ENCODE data around the gene MAJIN. TPM values are rescaled to one million over a fixed set of nuclear protein-coding genes. Genes with fewer than 3 reads are reported as not detected.
A peak's percentile ranks its signal among the peaks of the same experiment; 100 is the strongest.

Gene MAJIN
- total RNA-seq, 1 donor: not detected

DNA sequence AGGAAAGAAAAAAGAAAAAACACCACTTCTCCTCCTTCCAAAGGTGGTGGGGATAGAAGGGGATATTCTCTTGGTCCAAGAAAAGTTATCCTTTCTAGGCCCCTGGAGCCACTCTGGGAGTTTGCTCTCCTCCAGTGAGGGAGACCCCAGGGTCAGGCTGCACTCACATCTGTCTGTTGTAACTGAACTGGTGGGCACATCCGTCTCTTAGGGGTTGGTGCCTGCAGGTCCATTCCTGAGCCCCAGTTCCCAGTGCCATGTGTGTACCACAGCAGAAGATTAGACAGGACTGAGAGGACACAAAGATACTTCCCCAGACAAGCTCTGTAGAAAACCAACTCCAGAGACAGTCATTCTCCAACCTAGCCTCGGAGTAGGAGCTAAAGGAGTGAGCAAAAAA, 51.8 kb downstream of the MAJIN start:
- no peak for DNase-seq (ENCODE audit: insufficient read length, low spot score, missing footprints)
- Histone ChIP-seq H3K9me3 (ENCODE audit: low read depth, low read length) (no peaks in the 10 kb centered on the region), H3K4me3 (ENCODE audit: insufficient read depth, low read length) (no peak overlapping the region), H3K27me3 (ENCODE audit: insufficient read depth, low read length) (no peaks in the 10 kb centered on the region), H4K20me1 (ENCODE audit: insufficient read depth, low read length) (no peaks in the 10 kb centered on the region), H3K79me2 (ENCODE audit: insufficient read depth, low read length) (peaks cover 24% of the 10 kb centered on the region), H3K36me3 (ENCODE audit: insufficient read depth, low read length) (no peaks in the 10 kb centered on the region), H3K4me2 (ENCODE audit: insufficient read depth, low read length) (no peak overlapping the region), H2AFZ (ENCODE audit: low read length) (no peak overlapping the region), H3K4me1 (ENCODE audit: insufficient read depth, low read length) (peaks cover 30% of the 10 kb centered on the region), H3K27ac (ENCODE audit: low read depth, low read length) (no peak overlapping the region)
- TF ChIP-seq, protein P1, sequence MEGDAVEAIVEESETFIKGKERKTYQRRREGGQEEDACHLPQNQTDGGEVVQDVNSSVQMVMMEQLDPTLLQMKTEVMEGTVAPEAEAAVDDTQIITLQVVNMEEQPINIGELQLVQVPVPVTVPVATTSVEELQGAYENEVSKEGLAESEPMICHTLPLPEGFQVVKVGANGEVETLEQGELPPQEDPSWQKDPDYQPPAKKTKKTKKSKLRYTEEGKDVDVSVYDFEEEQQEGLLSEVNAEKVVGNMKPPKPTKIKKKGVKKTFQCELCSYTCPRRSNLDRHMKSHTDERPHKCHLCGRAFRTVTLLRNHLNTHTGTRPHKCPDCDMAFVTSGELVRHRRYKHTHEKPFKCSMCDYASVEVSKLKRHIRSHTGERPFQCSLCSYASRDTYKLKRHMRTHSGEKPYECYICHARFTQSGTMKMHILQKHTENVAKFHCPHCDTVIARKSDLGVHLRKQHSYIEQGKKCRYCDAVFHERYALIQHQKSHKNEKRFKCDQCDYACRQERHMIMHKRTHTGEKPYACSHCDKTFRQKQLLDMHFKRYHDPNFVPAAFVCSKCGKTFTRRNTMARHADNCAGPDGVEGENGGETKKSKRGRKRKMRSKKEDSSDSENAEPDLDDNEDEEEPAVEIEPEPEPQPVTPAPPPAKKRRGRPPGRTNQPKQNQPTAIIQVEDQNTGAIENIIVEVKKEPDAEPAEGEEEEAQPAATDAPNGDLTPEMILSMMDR (IDR thresholded peaks at IDR 0.05; ENCODE audit: extremely low read depth, low read depth, low read length): no peak

DNA sequence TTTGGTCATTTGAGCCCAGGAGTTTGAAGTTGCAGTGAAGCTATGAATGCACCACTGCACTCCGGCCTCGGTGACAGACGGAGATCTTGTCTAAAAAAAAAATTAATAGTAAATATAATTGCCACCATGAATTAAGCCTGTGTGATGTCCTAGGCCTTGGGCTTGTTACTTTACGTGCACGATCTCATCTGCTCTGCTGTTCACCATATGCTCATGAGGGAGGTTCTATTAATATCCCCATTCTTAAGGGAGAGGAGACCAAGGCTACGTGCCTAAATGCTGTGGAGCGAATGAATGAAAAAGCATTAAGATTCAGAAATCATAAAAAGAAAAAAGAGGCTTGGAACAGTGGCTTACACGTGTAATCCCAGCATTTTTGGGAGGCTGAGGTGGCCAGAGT, 52.3 kb downstream of the MAJIN start:
- DNase-seq (ENCODE audit: insufficient read length, low spot score, missing footprints): no peak

DNA sequence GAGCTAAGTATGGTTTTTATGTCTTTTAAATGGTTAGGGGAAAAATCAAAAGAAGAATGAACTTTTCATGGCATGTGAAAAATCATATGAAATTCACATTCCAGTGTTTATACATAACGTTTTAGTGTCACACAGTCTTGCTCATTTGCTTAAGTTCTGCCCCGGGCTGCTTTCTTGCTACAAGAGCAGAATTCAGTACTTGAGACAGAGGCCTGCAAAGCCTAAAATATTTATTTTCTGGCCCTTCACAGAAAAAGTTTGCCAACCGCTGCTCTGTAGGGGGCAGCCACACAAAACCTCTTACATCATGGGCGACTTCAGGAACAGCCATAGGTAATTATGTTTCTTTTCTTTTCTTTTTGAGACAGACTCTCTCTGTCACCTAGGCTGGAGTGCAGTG, 53.9 kb downstream of the MAJIN start:
- H4K20me1 ChIP-seq (ENCODE audit: insufficient read depth, low read length): no peaks in the 10 kb centered on the region
- peak overlapping the region; percentile 94 for H3K4me2 ChIP-seq (ENCODE audit: insufficient read depth, low read length)
- H3K9me3 ChIP-seq (ENCODE audit: low read depth, low read length): no peaks in the 10 kb centered on the region
- H3K27me3 ChIP-seq (ENCODE audit: insufficient read depth, low read length): no peaks in the 10 kb centered on the region
- peak overlapping the region; percentile 70 for H3K27ac ChIP-seq (ENCODE audit: low read depth, low read length)
- peak overlapping the region; percentile 81 for H2AFZ ChIP-seq (ENCODE audit: low read length)
- peaks cover 22% of the 10 kb centered on the region for H3K79me2 ChIP-seq (ENCODE audit: insufficient read depth, low read length)
- TF ChIP-seq, protein P1 (IDR thresholded peaks at IDR 0.05; ENCODE audit: extremely low read depth, low read depth, low read length): peak; percentile 30
- peaks cover 21% of the 10 kb centered on the region for H3K4me1 ChIP-seq (ENCODE audit: insufficient read depth, low read length)
- no peaks in the 10 kb centered on the region for H3K36me3 ChIP-seq (ENCODE audit: insufficient read depth, low read length)
- peak overlapping the region; percentile 75 for H3K4me3 ChIP-seq (ENCODE audit: insufficient read depth, low read length)
- DNase-seq (ENCODE audit: insufficient read length, low spot score, missing footprints): peak; percentile 85

More for the DNA sequence above, 52.3 kb downstream of the MAJIN start:
- Histone ChIP-seq H3K27me3 (ENCODE audit: insufficient read depth, low read length) (no peaks in the 10 kb centered on the region), H3K27ac (ENCODE audit: low read depth, low read length) (no peak overlapping the region), H3K36me3 (ENCODE audit: insufficient read depth, low read length) (no peaks in the 10 kb centered on the region), H3K4me2 (ENCODE audit: insufficient read depth, low read length) (no peak overlapping the region), H2AFZ (ENCODE audit: low read length) (no peak overlapping the region), H3K79me2 (ENCODE audit: insufficient read depth, low read length) (peaks cover 23% of the 10 kb centered on the region), H3K4me3 (ENCODE audit: insufficient read depth, low read length) (no peak overlapping the region), H4K20me1 (ENCODE audit: insufficient read depth, low read length) (no peaks in the 10 kb centered on the region), H3K4me1 (ENCODE audit: insufficient read depth, low read length) (peaks cover 30% of the 10 kb centered on the region), H3K9me3 (ENCODE audit: low read depth, low read length) (no peaks in the 10 kb centered on the region)
- TF ChIP-seq, protein P1 (IDR thresholded peaks at IDR 0.05; ENCODE audit: extremely low read depth, low read depth, low read length): no peak

DNA sequence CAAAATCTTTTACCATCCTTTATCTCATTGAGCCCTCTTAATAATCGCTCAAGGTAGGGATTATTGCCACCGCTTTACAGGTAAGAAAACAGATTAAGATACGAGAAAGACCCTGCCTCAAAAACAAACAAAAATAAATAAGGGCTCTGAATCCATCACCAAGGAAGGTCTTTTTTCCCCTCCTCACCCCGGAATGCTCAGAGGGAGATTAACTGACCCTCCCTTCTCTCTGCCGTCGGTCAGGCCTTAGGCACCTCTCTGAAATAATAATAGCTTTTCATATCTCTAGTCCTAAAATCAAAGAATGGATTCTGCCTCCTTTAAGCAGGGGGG, 54.3 kb downstream of the MAJIN start:
- H2AFZ ChIP-seq (ENCODE audit: low read length): peak overlapping the region; percentile 81
- no peaks in the 10 kb centered on the region for H4K20me1 ChIP-seq (ENCODE audit: insufficient read depth, low read length)
- H3K27ac ChIP-seq (ENCODE audit: low read depth, low read length): peak overlapping the region; percentile 70
- no peaks in the 10 kb centered on the region for H3K36me3 ChIP-seq (ENCODE audit: insufficient read depth, low read length)
- H3K79me2 ChIP-seq (ENCODE audit: insufficient read depth, low read length): peaks cover 22% of the 10 kb centered on the region
- TF ChIP-seq, protein P1 (IDR thresholded peaks at IDR 0.05; ENCODE audit: extremely low read depth, low read depth, low read length): no peak
- peak; percentile 77 for DNase-seq (ENCODE audit: insufficient read length, low spot score, missing footprints)
- H3K4me2 ChIP-seq (ENCODE audit: insufficient read depth, low read length): peak overlapping the region; percentile 94
- H3K9me3 ChIP-seq (ENCODE audit: low read depth, low read length): no peaks in the 10 kb centered on the region
- H3K27me3 ChIP-seq (ENCODE audit: insufficient read depth, low read length): no peaks in the 10 kb centered on the region
- peaks cover 21% of the 10 kb centered on the region for H3K4me1 ChIP-seq (ENCODE audit: insufficient read depth, low read length)
- peak overlapping the region; percentile 75 for H3K4me3 ChIP-seq (ENCODE audit: insufficient read depth, low read length)

Data from osteoblast (primary cell).